Activated naive CD4-positive, alpha-beta T cell treated with anti-CD3 and anti-CD28 coated beads, Interleukin-2, amount 50 U/mL, for 72 hours (primary cell): ENCODE results near the gene PDLIM3. TPM values are rescaled to one million over a fixed set of nuclear protein-coding genes. Genes with fewer than 3 reads are reported as not detected.
A peak's percentile ranks its signal among the peaks of the same experiment; 100 is the strongest.

Experiments
- ATAC-seq, 2 donors: fragments of 150-1000 bp; cut with Tn5 transposase; 2 replicates each; pipeline ENCODE4 v1.10.0; 2021; ENCODE audit warnings: mild to moderate bottlenecking in 2 of 2, moderate library complexity in 2 of 2
- DNase-seq, 2 donors: peaks; one replicate each; pipeline ENCODE4 v3.0.0; 2021 to 2022; ENCODE audit warnings: low spot score in 2 of 2
- H3K27ac Mint-ChIP-seq, 2 donors: one replicate each; pipeline ENCODE4 v1.8.0; 2022; ENCODE audit warnings: mild to moderate bottlenecking in 2 of 2, mixed read lengths in 2 of 2
- H3K36me3 Mint-ChIP-seq, 2 donors: one replicate each; pipeline ENCODE4 v1.8.0; 2022; ENCODE audit warnings: mixed read lengths in 2 of 2
- H3K9me3 Mint-ChIP-seq, 2 donors: one replicate each; pipeline ENCODE4 v1.8.0; 2022; ENCODE audit warnings: mixed read lengths in 2 of 2
- total RNA-seq, 2 donors: library from RNA; stranded (reverse); gene quantifications; one replicate each; pipeline ENCODE4 v1.2.3, GENCODE V29; 2022

Gene PDLIM3
- total RNA-seq, 2 donors from 2014 or later, result 0.48 TPM; not detected in 1

DNA sequence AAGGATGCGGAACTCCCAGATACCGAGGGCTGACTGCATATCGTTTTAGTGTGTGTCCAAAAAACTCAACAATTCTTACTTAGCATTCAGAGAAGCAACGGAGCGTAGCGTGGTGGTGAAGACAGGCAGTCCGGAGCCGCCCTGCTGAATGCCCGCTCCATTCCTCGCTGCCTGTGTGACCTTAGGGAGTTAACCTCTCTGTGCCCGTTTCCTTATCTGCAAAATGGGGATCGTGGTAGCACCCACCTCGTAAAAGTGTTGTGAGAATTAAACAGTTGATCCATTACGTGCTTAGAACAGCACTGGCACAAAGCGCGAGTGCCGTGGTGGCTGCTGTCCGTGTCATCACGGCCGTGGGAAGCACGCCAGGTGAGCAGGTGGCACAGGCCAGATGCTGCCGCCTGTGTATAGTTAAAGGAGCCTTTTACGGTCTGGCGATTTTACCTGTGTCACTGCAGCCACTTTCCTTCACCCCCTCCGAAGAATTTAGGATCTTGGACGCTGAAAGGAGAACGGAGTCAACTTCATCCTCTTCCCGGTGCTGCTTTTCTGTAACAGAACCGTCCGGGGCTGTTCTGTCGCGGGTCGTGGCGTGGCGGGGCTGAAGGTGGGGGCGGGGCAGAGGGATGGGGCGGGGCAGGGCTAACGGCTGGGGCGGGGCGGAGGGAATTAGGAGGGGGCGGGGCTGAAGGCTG, 64.7 kb downstream of the PDLIM3 start:
- DNase-seq (peak; percentile 36 to 62), ATAC-seq (peak; percentile 10 to 22)
- H3K9me3 Mint-ChIP-seq, result no peaks in the 10 kb centered on the region
- no peak overlapping the region for H3K27ac Mint-ChIP-seq
- no peaks in the 10 kb centered on the region for H3K36me3 Mint-ChIP-seq

DNA sequence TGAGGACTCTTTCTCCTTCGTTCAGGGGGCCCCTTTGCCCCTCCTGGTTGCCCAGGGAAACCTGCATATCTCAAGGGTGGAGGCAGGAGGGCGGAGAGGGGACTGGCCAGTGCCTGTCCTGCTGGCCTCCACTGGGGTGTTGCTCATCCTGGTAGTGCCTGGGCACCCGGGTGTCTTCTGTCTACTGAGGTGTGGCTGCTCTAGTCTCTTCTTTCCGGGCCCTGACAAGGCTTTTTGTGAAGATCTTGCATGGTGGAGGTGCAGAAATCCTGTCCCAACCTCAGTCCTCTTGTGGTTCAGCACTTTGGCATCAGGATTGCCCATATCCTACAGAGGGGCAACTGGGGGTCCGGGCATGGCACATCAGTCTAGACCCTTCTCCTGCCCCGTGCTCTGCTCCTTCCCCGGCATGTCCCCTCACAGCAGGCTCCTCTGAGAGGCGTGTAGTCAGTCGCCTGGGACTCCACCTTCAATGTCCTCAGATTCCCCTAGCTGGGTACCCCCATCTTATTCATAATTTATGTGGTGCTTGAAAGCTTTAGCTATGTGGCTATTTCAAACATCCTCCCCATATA, 65.6 kb downstream of the PDLIM3 start:
- no peak for ATAC-seq
- Mint-ChIP-seq H3K36me3 (no peaks in the 10 kb centered on the region), H3K9me3 (no peaks in the 10 kb centered on the region), H3K27ac (no peak overlapping the region)
- DNase-seq, result no peak

- no peak for DNase-seq
- ATAC-seq, result no peak
These were observed 66.3 kb downstream of the PDLIM3 start for GRCh38 chr4:185468999-185469398.

DNA sequence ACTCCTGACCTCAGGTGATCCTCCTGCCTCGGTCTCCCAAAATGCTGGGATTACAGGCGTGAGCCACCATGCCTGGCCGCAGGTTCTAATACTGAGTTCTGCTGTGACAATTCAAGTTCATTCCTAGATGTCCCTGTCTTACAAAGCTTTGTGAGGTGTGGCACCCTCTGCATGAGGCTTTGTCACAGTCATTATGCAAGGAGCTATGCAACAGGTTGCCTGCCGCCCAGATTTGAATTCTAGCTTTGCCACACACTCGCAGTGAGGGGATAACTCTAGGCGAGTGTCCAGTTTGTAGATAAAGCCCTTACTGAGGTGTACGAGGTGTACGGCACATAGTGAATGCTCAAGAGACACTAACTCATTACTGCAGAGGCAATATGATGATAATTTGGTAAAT, 67.3 kb downstream of the PDLIM3 start:
- Mint-ChIP-seq H3K9me3 (no peaks in the 10 kb centered on the region), H3K36me3 (no peaks in the 10 kb centered on the region), H3K27ac (no peak overlapping the region)
- ATAC-seq (no peak), DNase-seq (no peak)

More at GRCh38 chr4:185468999-185469398, 66.3 kb downstream of the PDLIM3 start:
- Mint-ChIP-seq H3K9me3 (no peaks in the 10 kb centered on the region), H3K36me3 (no peaks in the 10 kb centered on the region), H3K27ac (no peak overlapping the region)

DNA sequence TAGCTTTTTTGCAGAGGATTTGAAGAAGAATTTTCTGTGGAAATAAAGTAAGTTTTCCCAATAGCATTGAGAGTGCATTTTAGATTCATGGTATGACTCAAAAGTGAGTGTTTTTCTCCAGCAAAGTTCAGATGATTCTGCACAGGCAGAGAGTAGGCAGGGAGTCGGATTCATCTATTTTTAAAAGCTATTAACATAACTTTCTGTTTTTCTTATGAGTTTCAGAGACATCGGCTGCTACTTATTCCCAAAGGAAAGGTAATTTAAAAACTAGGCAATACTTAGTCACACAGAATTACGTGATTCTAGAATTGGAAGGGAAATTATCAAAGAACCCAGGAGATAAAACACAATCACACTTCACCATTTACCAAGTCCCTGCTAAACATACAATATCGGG, 68.2 kb downstream of the PDLIM3 start:
- no peak for DNase-seq
- H3K36me3 Mint-ChIP-seq, result no peaks in the 10 kb centered on the region

DNA sequence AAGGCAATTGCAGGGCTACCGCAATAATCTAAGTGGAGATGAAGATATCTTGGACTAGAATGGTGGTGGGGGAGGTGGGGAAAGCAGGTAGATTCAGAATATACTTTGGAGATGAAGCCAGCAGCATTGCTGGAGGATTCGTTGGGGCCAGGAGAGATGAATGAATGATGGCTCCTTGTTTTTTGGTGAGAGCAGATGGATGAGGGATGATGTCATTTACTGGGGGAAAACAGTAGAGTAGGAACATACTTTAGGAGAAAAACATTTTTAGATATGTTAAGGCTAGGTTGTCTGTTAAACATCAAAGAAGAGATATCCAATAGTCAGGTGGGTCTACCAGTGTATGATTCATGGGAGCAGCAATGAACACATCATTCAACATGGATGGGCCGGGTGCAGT, 69.6 kb downstream of the PDLIM3 start:
- no peak for ATAC-seq
- Mint-ChIP-seq H3K9me3 (no peaks in the 10 kb centered on the region), H3K27ac (no peak overlapping the region), H3K36me3 (no peaks in the 10 kb centered on the region)
- no peak for DNase-seq

More for the DNA sequence above, 68.2 kb downstream of the PDLIM3 start:
- H3K27ac Mint-ChIP-seq, result no peak overlapping the region
- H3K9me3 Mint-ChIP-seq, result no peaks in the 10 kb centered on the region
- ATAC-seq, result no peak

DNA sequence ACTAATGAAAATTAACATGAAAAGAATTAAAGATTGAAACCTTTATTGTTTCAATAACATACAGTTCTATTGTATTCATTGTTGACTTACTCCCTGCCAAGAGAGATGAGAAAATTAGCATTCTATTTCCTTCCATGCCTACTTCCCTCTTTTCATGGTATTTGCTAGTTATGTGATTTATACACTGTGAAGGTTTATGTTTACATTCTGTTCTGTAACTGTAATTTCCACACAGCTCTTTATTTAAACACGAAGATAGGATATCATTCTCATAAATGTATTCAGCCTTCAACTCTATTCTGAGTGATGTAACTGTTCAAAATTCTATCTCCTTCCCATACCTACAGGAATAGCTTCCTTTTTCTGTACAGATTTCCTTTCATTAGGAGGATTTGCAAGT, 70.4 kb downstream of the PDLIM3 start:
- H3K27ac Mint-ChIP-seq, result no peak overlapping the region
- no peaks in the 10 kb centered on the region for H3K36me3 Mint-ChIP-seq
- ATAC-seq (no peak), DNase-seq (no peak)
- no peaks in the 10 kb centered on the region for H3K9me3 Mint-ChIP-seq

DNA sequence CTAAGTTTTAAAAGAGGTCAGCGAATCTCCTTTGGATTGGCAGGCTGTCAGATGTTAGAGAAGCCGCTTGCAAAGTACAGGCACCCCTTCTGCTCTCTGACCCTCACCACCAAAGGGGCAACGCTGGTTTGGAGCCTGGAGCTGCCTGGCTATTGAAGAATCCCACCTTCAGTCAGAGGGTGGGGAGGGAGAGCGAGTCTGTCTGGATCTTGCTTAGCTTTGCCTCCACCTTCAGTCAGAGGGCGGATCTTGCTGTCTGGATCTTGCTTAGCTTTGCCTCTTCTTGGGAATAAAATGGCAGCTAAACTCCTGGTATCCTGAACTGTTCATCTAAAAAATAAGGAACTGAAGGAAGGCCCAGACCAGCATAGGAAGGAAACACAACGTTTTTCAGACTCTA, 71.1 kb downstream of the PDLIM3 start:
- no peak for ATAC-seq
- no peaks in the 10 kb centered on the region for H3K36me3 Mint-ChIP-seq
- no peaks in the 10 kb centered on the region for H3K9me3 Mint-ChIP-seq
- no peak for DNase-seq
- no peak overlapping the region for H3K27ac Mint-ChIP-seq

DNA sequence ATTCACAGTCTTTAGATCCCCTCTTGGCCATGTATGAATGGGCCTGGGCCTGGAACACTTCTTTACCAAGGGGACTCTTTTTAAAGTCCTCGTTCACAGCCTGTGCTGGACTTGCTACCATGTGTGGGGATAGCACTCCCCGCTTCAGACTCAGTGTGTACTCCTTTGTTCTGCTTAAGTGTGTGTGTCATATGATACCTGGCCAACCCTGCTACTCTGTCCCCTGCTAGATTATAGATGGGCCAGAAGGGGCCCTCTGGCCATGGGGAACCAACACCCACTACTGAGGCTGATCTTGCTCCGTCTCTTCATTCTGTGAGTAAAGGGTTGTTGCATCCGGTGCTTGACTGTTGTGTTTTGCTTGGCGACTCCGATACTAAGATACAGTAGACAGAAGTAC, 71.8 kb downstream of the PDLIM3 start:
- H3K36me3 Mint-ChIP-seq, result no peaks in the 10 kb centered on the region
- no peak for ATAC-seq
- no peak overlapping the region for H3K27ac Mint-ChIP-seq
- DNase-seq, result no peak
- no peaks in the 10 kb centered on the region for H3K9me3 Mint-ChIP-seq

GRCh38 chr4:185461565-185461964, 73.7 kb downstream of the PDLIM3 start:
- ATAC-seq, result no peak
- no peak for DNase-seq
- Mint-ChIP-seq H3K27ac (no peak overlapping the region), H3K9me3 (no peaks in the 10 kb centered on the region), H3K36me3 (no peaks in the 10 kb centered on the region)

GRCh38 chr4:185457136-185457535, 78.2 kb downstream of the PDLIM3 start:
- no peaks in the 10 kb centered on the region for H3K9me3 Mint-ChIP-seq
- H3K27ac Mint-ChIP-seq, result no peak overlapping the region
- no peaks in the 10 kb centered on the region for H3K36me3 Mint-ChIP-seq
- no peak for ATAC-seq
- DNase-seq, result no peak

DNA sequence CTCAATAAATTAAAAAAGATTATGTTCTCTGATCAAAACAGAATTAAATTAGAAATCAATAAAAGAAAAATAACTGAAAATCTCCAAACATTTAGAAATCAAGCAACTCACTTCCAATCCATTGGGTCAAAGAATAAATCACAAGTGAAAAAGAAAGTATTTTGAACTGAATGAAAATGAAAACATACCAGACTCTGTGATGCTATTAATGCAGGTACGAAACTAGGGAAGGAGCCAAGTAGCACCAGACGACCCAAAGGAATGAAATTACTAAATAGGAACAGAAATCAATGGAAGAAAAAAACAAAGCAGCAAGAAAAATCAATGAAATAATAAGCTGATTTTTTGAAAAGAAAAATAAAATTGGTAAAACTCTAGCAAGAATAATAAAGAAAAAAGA, 79.2 kb downstream of the PDLIM3 start:
- DNase-seq, result no peak
- H3K27ac Mint-ChIP-seq, result no peak overlapping the region
- H3K36me3 Mint-ChIP-seq, result no peaks in the 10 kb centered on the region
- no peak for ATAC-seq
- no peaks in the 10 kb centered on the region for H3K9me3 Mint-ChIP-seq

Other genes with a start within 250 kb of the PDLIM3 start
- gene LRP2BP, start 139.6 kb downstream of the PDLIM3 start, total RNA-seq, result 1 to 10 TPM in 1 of 2 donors, under 1 TPM in 1; 0.68 to 1.7 TPM
- gene ANKRD37, start 138.7 kb downstream of the PDLIM3 start, total RNA-seq, result 10 to 100 TPM in 1 of 2 donors, 1 to 10 TPM in 1; 9.1 to 44.5 TPM
- 10 to 100 TPM; 28.7 to 40.0 TPM for gene UFSP2, start 109.5 kb downstream of the PDLIM3 start, total RNA-seq
- 1 to 10 TPM in 1 of 2 donors, under 1 TPM in 1; 0.50 to 1.0 TPM for gene CCDC110, start 63.8 kb downstream of the PDLIM3 start, total RNA-seq